Measurements from ENCODE around the gene RAET1G. TPM values are rescaled to one million over a fixed set of nuclear protein-coding genes. Genes with fewer than 3 reads are reported as not detected.
"Not testable (repeated sequence)": the region's sequence is repeated elsewhere in the genome, so short reads cannot be mapped to it uniquely, and the experiment has no call there.

RAET1G gene
- total RNA-seq = not detected

GRCh38 chr6:149922642-149923326 lies at the start of gene RAET1G:
RAET1G (minus strand) TSS chr6:149923121; CDS start chr6:149923010, 111 bp downstream.
- H3K4me1 ChIP-seq (ENCODE audit: insufficient read depth, low read length) = peaks cover 25% of the 10 kb centered on the region
- H3K27me3 ChIP-seq (ENCODE audit: insufficient read depth, low read length) = peaks cover 66% of the 10 kb centered on the region
- H3K9me3 ChIP-seq (ENCODE audit: low read depth, low read length) = no peaks in the 10 kb centered on the region
- peak within 1 kb of the TSS; percentile 14 for H3K4me3 ChIP-seq (ENCODE audit: low read length)

GRCh38 chr6:149969635-149970034 lies 46.7 kb upstream of the RAET1G start:
- Histone ChIP-seq H3K4me3 (ENCODE audit: low read length) (no peak overlapping the region), H3K9me3 (ENCODE audit: low read depth, low read length) (no peaks in the 10 kb centered on the region), H3K27me3 (ENCODE audit: insufficient read depth, low read length) (peaks cover 39% of the 10 kb centered on the region)

GRCh38 chr6:149968909-149969308 lies 46.0 kb upstream of the RAET1G start:
- Histone ChIP-seq H3K4me1 (ENCODE audit: insufficient read depth, low read length) (peaks cover 15% of the 10 kb centered on the region), H3K27me3 (ENCODE audit: insufficient read depth, low read length) (peaks cover 41% of the 10 kb centered on the region)
- H3K4me3 ChIP-seq (ENCODE audit: low read length); H3K9me3 ChIP-seq (ENCODE audit: low read depth, low read length): not testable (repeated sequence)

More at GRCh38 chr6:149969635-149970034, 46.7 kb upstream of the RAET1G start:
- H3K4me1 ChIP-seq (ENCODE audit: insufficient read depth, low read length) = peaks cover 8% of the 10 kb centered on the region

GRCh38 chr6:149967999-149968398 lies 45.1 kb upstream of the RAET1G start:
- H3K9me3 ChIP-seq (ENCODE audit: low read depth, low read length); H3K4me3 ChIP-seq (ENCODE audit: low read length): not testable (repeated sequence)
- Histone ChIP-seq H3K27me3 (ENCODE audit: insufficient read depth, low read length) (peaks cover 38% of the 10 kb centered on the region), H3K4me1 (ENCODE audit: insufficient read depth, low read length) (peaks cover 22% of the 10 kb centered on the region)

GRCh38 chr6:149967591-149967990 lies 44.7 kb upstream of the RAET1G start:
- Histone ChIP-seq H3K27me3 (ENCODE audit: insufficient read depth, low read length) (peaks cover 40% of the 10 kb centered on the region), H3K4me1 (ENCODE audit: insufficient read depth, low read length) (peaks cover 24% of the 10 kb centered on the region), H3K4me3 (ENCODE audit: low read length) (no peak overlapping the region), H3K9me3 (ENCODE audit: low read depth, low read length) (no peaks in the 10 kb centered on the region)

GRCh38 chr6:149966319-149966718 lies 43.4 kb upstream of the RAET1G start:
- H3K27me3 ChIP-seq (ENCODE audit: insufficient read depth, low read length) = peaks cover 45% of the 10 kb centered on the region
- H3K4me3 ChIP-seq (ENCODE audit: low read length); H3K9me3 ChIP-seq (ENCODE audit: low read depth, low read length): not testable (repeated sequence)
- peaks cover 24% of the 10 kb centered on the region for H3K4me1 ChIP-seq (ENCODE audit: insufficient read depth, low read length)

- H3K4me1 ChIP-seq (ENCODE audit: insufficient read depth, low read length) = peaks cover 24% of the 10 kb centered on the region
- H3K27me3 ChIP-seq (ENCODE audit: insufficient read depth, low read length) = peaks cover 50% of the 10 kb centered on the region
- H3K4me3 ChIP-seq (ENCODE audit: low read length) = no peak overlapping the region
- H3K9me3 ChIP-seq (ENCODE audit: low read depth, low read length) = no peaks in the 10 kb centered on the region
Measured at GRCh38 chr6:149965194-149966020, 42.5 kb upstream of the RAET1G start.

GRCh38 chr6:149964308-149965193 lies 41.6 kb upstream of the RAET1G start:
- Histone ChIP-seq H3K27me3 (ENCODE audit: insufficient read depth, low read length) (peaks cover 56% of the 10 kb centered on the region), H3K4me1 (ENCODE audit: insufficient read depth, low read length) (peaks cover 24% of the 10 kb centered on the region), H3K9me3 (ENCODE audit: low read depth, low read length) (no peaks in the 10 kb centered on the region), H3K4me3 (ENCODE audit: low read length) (peak overlapping the region; percentile 41)

- Histone ChIP-seq H3K9me3 (ENCODE audit: low read depth, low read length) (no peaks in the 10 kb centered on the region), H3K4me3 (ENCODE audit: low read length) (peak within 1 kb of the TSS; percentile 41), H3K4me1 (ENCODE audit: insufficient read depth, low read length) (peaks cover 24% of the 10 kb centered on the region), H3K27me3 (ENCODE audit: insufficient read depth, low read length) (peaks cover 64% of the 10 kb centered on the region)
Measured at GRCh38 chr6:149963462-149964307, 40.8 kb upstream of the RAET1G start, which contains the start of gene ULBP1. ULBP1 (plus strand) TSS chr6:149963943; CDS start chr6:149964050, 107 bp downstream.

GRCh38 chr6:149963212-149963461 lies 40.2 kb upstream of the RAET1G start:
- H3K9me3 ChIP-seq (ENCODE audit: low read depth, low read length) = no peaks in the 10 kb centered on the region
- peak overlapping the region; percentile 41 for H3K4me3 ChIP-seq (ENCODE audit: low read length)
- H3K27me3 ChIP-seq (ENCODE audit: insufficient read depth, low read length) = peaks cover 66% of the 10 kb centered on the region
- H3K4me1 ChIP-seq (ENCODE audit: insufficient read depth, low read length) = peaks cover 24% of the 10 kb centered on the region

- H3K4me3 ChIP-seq (ENCODE audit: low read length) = no peak overlapping the region
- peaks cover 71% of the 10 kb centered on the region for H3K27me3 ChIP-seq (ENCODE audit: insufficient read depth, low read length)
- no peaks in the 10 kb centered on the region for H3K9me3 ChIP-seq (ENCODE audit: low read depth, low read length)
- H3K4me1 ChIP-seq (ENCODE audit: insufficient read depth, low read length) = peaks cover 24% of the 10 kb centered on the region
Measured at GRCh38 chr6:149962461-149963211, 39.7 kb upstream of the RAET1G start.

GRCh38 chr6:149961728-149962425 lies 39.0 kb upstream of the RAET1G start:
- Histone ChIP-seq H3K27me3 (ENCODE audit: insufficient read depth, low read length) (peaks cover 76% of the 10 kb centered on the region), H3K4me3 (ENCODE audit: low read length) (no peak overlapping the region), H3K4me1 (ENCODE audit: insufficient read depth, low read length) (peaks cover 24% of the 10 kb centered on the region), H3K9me3 (ENCODE audit: low read depth, low read length) (no peaks in the 10 kb centered on the region)

- peaks cover 82% of the 10 kb centered on the region for H3K27me3 ChIP-seq (ENCODE audit: insufficient read depth, low read length)
- H3K9me3 ChIP-seq (ENCODE audit: low read depth, low read length) = no peaks in the 10 kb centered on the region
- no peak overlapping the region for H3K4me3 ChIP-seq (ENCODE audit: low read length)
- peaks cover 24% of the 10 kb centered on the region for H3K4me1 ChIP-seq (ENCODE audit: insufficient read depth, low read length)
Measured at GRCh38 chr6:149960488-149960887, 37.6 kb upstream of the RAET1G start.

Data from mononuclear cell (primary cell).